Uterus (tissue), 4 donors: Measurements from ENCODE around the gene MLIP. TPM values are rescaled to one million over a fixed set of nuclear protein-coding genes. Genes with fewer than 3 reads are reported as not detected.

Source experiments
- DNase-seq, 2 donors: peaks; one replicate each; pipeline ENCODE4 v3.0.0-alpha.2; 2019 to 2020
- H3K27ac ChIP-seq, 2 donors: fragments of 200-600 bp; sonication (generic); 1 replicate in 1 of 2; 2 replicates in 1 of 2; pipeline ENCODE4 v1.5.1; 2016 to 2018
- H3K27me3 ChIP-seq, 2 donors: fragments of 200-600 bp; sonication (generic); one replicate each; pipeline ENCODE4 v1.5.1; 2018 to 2019; ENCODE audit warnings: control low read depth in 1 of 2
- H3K36me3 ChIP-seq, 2 donors: fragments of 200-600 bp; sonication (generic); one replicate each; pipeline ENCODE4 v1.5.1; 2019; ENCODE audit warnings: control low read depth in 1 of 2
- H3K4me1 ChIP-seq, 2 donors: fragments of 200-600 bp; sonication (generic); one replicate each; pipeline ENCODE4 v1.5.1; 2018 to 2019; ENCODE audit warnings: control low read depth in 1 of 2
- H3K4me3 ChIP-seq, 2 donors: fragments of 200-600 bp; sonication (generic); 1 replicate in 1 of 2; 2 replicates in 1 of 2; pipeline ENCODE4 v1.5.1; 2018 to 2019; ENCODE audit warnings: mild to moderate bottlenecking in 1 of 2
- H3K9me3 ChIP-seq, 2 donors: fragments of 200-600 bp; sonication (generic); one replicate each; pipeline ENCODE4 v1.5.1; 2019; ENCODE audit warnings: control low read depth in 1 of 2
- POLR2A ChIP-seq, 2 donors: fragments of 450-650 bp; IDR thresholded peaks; one replicate each; pipeline ENCODE4 v1.6.1; 2016; ENCODE audit warnings: antibody characterized with exemption in 2 of 2, mild to moderate bottlenecking in 1 of 2, moderate library complexity in 1 of 2
- intact Hi-C: fragments of 100-400 bp; cut with DNase I; formaldehyde crosslinking; loops from one replicate; pipeline ENCODE4 v1.15.1; 2023; ENCODE audit warnings: low total_unique reads
- total RNA-seq, 4 donors: library from RNA; depleted of rRNA in 3 of 4; stranded (reverse); fragments of >200 nt in 3 of 4; gene quantifications; one replicate each; pipeline versions ENCODE4 v1.1.0 to v1.2.4, GENCODE V29; 2014 to 2023
- TF ChIP-seq, protein P1 (sequence below), 4 experiments: fragments of 200-600 bp in 2 of 4; fragments of 450-650 bp in 2 of 4; sonication (generic) in 2 of 4; IDR thresholded peaks; one replicate each; pipeline ENCODE4 v1.5.1; 2016 to 2019; ENCODE audit warnings: antibody characterized with exemption in 4 of 4, mild to moderate bottlenecking in 2 of 4, moderate library complexity in 1 of 4
- donor health status: DM: yes; HTN: yes; CAD: no.

The MLIP gene, protein sequence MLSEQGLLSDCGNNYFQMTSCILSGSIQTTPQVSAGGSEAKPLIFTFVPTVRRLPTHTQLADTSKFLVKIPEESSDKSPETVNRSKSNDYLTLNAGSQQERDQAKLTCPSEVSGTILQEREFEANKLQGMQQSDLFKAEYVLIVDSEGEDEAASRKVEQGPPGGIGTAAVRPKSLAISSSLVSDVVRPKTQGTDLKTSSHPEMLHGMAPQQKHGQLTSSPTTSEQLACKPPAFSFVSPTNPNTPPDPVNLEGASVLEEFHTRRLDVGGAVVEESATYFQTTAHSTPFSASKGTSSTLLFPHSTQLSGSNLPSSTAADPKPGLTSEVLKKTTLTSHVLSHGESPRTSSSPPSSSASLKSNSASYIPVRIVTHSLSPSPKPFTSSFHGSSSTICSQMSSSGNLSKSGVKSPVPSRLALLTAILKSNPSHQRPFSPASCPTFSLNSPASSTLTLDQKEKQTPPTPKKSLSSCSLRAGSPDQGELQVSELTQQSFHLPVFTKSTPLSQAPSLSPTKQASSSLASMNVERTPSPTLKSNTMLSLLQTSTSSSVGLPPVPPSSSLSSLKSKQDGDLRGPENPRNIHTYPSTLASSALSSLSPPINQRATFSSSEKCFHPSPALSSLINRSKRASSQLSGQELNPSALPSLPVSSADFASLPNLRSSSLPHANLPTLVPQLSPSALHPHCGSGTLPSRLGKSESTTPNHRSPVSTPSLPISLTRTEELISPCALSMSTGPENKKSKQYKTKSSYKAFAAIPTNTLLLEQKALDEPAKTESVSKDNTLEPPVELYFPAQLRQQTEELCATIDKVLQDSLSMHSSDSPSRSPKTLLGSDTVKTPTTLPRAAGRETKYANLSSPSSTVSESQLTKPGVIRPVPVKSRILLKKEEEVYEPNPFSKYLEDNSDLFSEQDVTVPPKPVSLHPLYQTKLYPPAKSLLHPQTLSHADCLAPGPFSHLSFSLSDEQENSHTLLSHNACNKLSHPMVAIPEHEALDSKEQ
- not detected for total RNA-seq

DNA sequence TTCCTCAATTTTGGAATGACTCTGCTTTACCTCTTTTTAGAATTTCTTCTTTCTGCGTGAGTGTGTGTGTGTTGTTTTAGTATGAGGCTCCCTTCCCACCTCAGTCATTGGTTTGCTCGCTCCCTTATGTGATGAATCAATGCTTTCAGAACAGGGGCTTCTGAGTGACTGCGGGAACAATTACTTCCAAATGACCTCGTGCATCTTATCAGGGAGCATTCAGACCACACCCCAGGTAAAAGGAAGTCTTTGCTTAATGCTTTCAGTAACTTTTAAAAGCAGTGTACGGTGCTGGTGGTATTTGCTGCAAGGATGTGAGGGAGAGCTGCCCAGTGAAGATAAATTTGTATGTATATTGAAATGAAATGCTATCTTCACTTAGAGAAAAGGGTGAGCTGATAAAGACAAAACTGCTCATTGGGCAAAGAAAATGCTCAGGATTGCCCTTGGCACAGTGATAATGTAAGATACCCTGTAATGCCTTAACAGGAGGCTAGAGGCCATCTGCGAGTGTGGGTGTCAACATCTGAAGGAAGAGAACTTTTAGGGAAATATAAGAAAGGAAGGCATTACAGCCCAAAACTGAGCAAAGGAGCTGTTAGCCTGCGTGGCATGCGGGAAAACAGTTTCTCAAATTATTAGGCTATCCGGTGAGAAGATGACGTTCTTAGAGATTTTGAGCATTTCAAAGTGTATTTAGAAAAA lies at the start of gene MLIP:
Gene MLIP (plus strand): TSS at position 103 of the 705 bp plus-strand sequence. CDS start 37 bp downstream, at position 140.
- no peak within 1 kb of the TSS for H3K27ac ChIP-seq
- H3K4me1 ChIP-seq: no peaks in the 10 kb centered on the region
- no peak for DNase-seq
- intact Hi-C loops: no loop called here
- H3K4me3 ChIP-seq: no peak within 1 kb of the TSS
- no peaks in the 10 kb centered on the region for H3K36me3 ChIP-seq
- no peaks in the 10 kb centered on the region for H3K27me3 ChIP-seq
- no peak for TF ChIP-seq POLR2A (IDR thresholded peaks at IDR 0.05)
- TF ChIP-seq, protein P1, sequence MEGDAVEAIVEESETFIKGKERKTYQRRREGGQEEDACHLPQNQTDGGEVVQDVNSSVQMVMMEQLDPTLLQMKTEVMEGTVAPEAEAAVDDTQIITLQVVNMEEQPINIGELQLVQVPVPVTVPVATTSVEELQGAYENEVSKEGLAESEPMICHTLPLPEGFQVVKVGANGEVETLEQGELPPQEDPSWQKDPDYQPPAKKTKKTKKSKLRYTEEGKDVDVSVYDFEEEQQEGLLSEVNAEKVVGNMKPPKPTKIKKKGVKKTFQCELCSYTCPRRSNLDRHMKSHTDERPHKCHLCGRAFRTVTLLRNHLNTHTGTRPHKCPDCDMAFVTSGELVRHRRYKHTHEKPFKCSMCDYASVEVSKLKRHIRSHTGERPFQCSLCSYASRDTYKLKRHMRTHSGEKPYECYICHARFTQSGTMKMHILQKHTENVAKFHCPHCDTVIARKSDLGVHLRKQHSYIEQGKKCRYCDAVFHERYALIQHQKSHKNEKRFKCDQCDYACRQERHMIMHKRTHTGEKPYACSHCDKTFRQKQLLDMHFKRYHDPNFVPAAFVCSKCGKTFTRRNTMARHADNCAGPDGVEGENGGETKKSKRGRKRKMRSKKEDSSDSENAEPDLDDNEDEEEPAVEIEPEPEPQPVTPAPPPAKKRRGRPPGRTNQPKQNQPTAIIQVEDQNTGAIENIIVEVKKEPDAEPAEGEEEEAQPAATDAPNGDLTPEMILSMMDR (IDR thresholded peaks at IDR 0.05): no peak
- no peaks in the 10 kb centered on the region for H3K9me3 ChIP-seq

DNA sequence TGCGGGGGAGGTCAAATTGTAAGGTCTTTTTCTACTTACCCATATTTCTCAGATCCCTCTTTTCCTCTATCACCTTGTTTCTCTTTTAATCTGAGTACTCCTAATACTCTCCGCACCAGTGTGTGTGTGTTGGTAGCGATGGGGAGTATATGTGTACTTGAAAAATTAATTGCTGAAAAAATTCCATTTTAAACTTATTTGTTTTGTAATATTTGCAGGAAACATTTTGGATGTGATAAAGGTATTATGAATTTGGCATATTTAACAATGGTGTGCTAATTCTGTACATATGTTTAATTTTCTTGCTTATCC lies 48.1 kb upstream of the MLIP start:
- no peak for TF ChIP-seq POLR2A (IDR thresholded peaks at IDR 0.05)
- TF ChIP-seq, protein P1 (IDR thresholded peaks at IDR 0.05): no peak
- intact Hi-C loops: no loop called here
- no peaks in the 10 kb centered on the region for H3K9me3 ChIP-seq
- no peaks in the 10 kb centered on the region for H3K36me3 ChIP-seq
- H3K27me3 ChIP-seq: no peaks in the 10 kb centered on the region
- H3K4me1 ChIP-seq: no peaks in the 10 kb centered on the region
- no peak for DNase-seq
- H3K27ac ChIP-seq: no peak overlapping the region
- no peak overlapping the region for H3K4me3 ChIP-seq

DNA sequence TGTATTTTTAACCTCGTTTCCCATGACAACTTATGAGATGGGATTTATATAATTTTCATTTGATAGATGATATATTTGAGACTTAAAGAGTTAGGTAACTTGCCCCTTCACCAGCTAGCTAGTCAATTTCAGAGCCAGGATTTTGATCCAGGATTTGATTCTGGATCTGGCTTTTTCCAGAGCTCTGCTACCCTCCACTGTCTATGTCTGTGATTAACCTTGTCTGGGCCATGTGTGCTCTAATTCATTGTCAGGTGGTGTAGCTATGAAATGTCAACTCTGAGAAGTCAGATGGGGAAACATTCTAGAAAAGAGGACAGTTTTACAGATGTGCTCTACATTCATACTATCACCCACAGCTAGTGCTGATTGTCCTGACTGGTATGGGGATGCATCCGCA lies 42.5 kb upstream of the MLIP start:
- H3K4me1 ChIP-seq: no peaks in the 10 kb centered on the region
- intact Hi-C loops: no loop called here
- no peaks in the 10 kb centered on the region for H3K36me3 ChIP-seq
- TF ChIP-seq, protein P1 (IDR thresholded peaks at IDR 0.05): no peak
- TF ChIP-seq POLR2A (IDR thresholded peaks at IDR 0.05): no peak
- no peak overlapping the region for H3K27ac ChIP-seq
- DNase-seq: no peak
- H3K27me3 ChIP-seq: no peaks in the 10 kb centered on the region
- no peaks in the 10 kb centered on the region for H3K9me3 ChIP-seq
- H3K4me3 ChIP-seq: no peak overlapping the region

DNA sequence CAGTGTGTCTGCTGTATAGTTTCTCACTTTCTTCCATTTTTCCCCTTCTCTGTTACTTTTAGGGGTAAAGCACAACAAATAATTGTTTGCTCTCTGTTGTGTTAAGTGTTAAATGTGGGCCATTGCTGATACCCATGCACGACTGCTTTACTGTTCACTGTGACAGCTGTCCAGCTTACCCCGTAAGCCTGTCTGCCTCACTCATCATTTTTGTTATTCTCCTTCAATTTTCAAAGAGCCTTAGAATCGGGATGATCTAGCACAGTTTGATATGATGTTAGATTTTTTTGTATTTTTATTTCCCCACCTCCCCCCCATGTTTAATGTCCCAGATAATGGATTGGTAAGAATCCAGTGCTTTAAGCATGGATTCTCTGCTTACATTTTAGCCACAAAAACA lies 41.2 kb upstream of the MLIP start:
- intact Hi-C loops: no loop called here
- no peak overlapping the region for H3K27ac ChIP-seq
- no peak overlapping the region for H3K4me3 ChIP-seq
- H3K27me3 ChIP-seq: no peaks in the 10 kb centered on the region
- DNase-seq: no peak
- H3K4me1 ChIP-seq: no peaks in the 10 kb centered on the region
- H3K9me3 ChIP-seq: no peaks in the 10 kb centered on the region
- no peaks in the 10 kb centered on the region for H3K36me3 ChIP-seq
- no peak for TF ChIP-seq POLR2A (IDR thresholded peaks at IDR 0.05)
- TF ChIP-seq, protein P1 (IDR thresholded peaks at IDR 0.05): no peak
